Measurements from ENCODE around the gene EFEMP1.

- TF ChIP-seq POLR2A (IDR thresholded peaks at IDR 0.05; ENCODE audit: low read depth, low read length) (no peak), TAF1 (IDR thresholded peaks at IDR 0.05; ENCODE audit: borderline replicate concordance, low read depth, low read length) (no peak)
Measured at GRCh38 chr2:55948176-55948923, 24.8 kb upstream of the EFEMP1 start.

All from GM12892 (cell line).